GM12878 (cell line): Measurements from ENCODE around the gene SKAP1.

Source experiments
- CTCF ChIP-seq, 3 experiments: IDR thresholded peaks in 2 of 3; conservative IDR thresholded peaks in 1 of 3; 2 replicates each; pipeline ENCODE4 v1.5.1; 2011; ENCODE audit warnings: low read depth in 3 of 3, low read length in 3 of 3, mild to moderate bottlenecking in 3 of 3, control low read depth in 2 of 3, moderate library complexity in 2 of 3, inconsistent platforms in 1 of 3, mixed read lengths in 1 of 3; ENCODE audit not compliant: control insufficient read depth in 2 of 3, insufficient read depth in 1 of 3; ENCODE audit errors: extremely low read depth in 1 of 3
- HCFC1 ChIP-seq: fragments of 150-350 bp; IDR thresholded peaks from 2 replicates; pipeline ENCODE4 v1.6.1; 2014; ENCODE audit warnings: low read length
- MAX ChIP-seq: IDR thresholded peaks from 2 replicates; pipeline ENCODE4 v1.6.1; 2012; ENCODE audit warnings: low read depth, low read length, improper control_type of control experiment
- TAF1 ChIP-seq: IDR thresholded peaks from 2 replicates; pipeline ENCODE4 v1.6.1; 2011; ENCODE audit warnings: mild to moderate bottlenecking, low read depth, low read length, borderline replicate concordance

GRCh38 chr17:48479014-48479402, 49.0 kb upstream of the SKAP1 start:
- TF ChIP-seq CTCF (IDR thresholded peaks at IDR 0.05 in 2 of 3, conservative IDR thresholded peaks at IDR 0.05 in 1 of 3; ENCODE audit: control insufficient read depth in 2 of 3, extremely low read depth in 1 of 3, insufficient read depth in 1 of 3, low read depth in 3 of 3, low read length in 3 of 3), result no peak
- TF ChIP-seq HCFC1, result no peak
- TF ChIP-seq TAF1, result no peak
- TF ChIP-seq MAX, result no peak
